ENCODE results near the gene GPA33.

DNA sequence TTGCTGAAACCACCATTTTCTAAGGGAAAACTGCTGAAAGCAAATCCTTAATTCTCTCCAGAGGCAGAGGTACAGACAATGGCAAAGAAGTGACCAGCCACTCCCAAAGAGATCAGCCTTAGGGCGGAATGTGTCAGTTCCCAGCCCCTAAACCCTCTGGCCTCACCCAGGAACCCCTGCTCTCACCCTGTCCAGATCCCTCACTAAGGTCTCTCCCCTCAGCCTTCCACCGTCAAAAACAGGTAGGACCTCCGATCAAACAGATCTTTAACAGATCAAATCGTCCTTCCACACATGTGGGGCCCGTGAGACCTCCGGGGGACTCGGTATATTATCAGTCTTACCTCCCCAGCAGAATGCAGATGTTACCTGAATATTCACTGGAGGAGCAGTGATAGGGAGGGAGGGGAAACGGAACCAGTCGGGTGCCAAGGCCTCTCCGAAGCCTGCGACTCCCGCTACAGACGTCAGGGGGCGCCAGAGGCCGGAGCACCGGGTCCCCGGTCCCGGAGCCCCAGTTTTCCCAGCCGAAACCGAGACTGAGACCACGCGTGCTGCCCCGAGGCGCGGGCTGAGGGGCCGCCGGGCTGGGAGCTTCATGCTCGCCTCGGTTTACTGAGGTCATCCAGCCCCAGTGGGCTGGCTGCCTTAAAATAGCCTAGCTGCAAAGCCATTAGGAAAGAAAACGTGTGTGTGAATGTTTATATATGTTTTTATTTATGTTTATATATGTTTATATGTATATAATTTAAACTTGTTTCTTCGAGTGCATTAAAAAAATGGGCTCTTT lies 23.6 kb downstream of the GPA33 start:
- TF ChIP-seq CTCF (IDR thresholded peaks at IDR 0.05; ENCODE audit: insufficient read depth, low read length, poor library complexity, severe bottlenecking) (peak; percentile 83), EZH2phosphoT487 (conservative IDR thresholded peaks at IDR 0.05; ENCODE audit: low read length) (no peak)

Data from SU-DHL-6 (cell line).